K562 (cell line): ENCODE measurements around the gene TMC4. TPM values are rescaled to one million over a fixed set of nuclear protein-coding genes. Genes with fewer than 3 reads are reported as not detected.

Experiments used
- ARNT ChIP-seq, 2 experiments: fragments of 450-650 bp; IDR thresholded peaks; 2 replicates each; pipeline ENCODE4 v1.6.1; 2016; ENCODE audit warnings: mild to moderate bottlenecking in 1 of 2
- ATF6 ChIP-seq: sonication (generic); formaldehyde crosslinking; IDR thresholded peaks from 2 replicates; pipeline ENCODE4 v1.4.0; 2020; ENCODE audit warnings: mild to moderate bottlenecking, missing genetic modification reagents
- CXXC5 ChIP-seq: fragments of 250-450 bp; sonication (Bioruptor Pico); IDR thresholded peaks from 2 replicates; pipeline ENCODE4 v1.8.0; 2022; ENCODE audit warnings: inconsistent platforms, mild to moderate bottlenecking, moderate library complexity
- MYBL2 ChIP-seq, 2 experiments: fragments of 450-650 bp in 1 of 2; sonication (generic) in 1 of 2; formaldehyde crosslinking in 1 of 2; IDR thresholded peaks; 2 replicates each; pipeline versions ENCODE4 v1.6.1 to v1.8.1; 2017 to 2022; ENCODE audit warnings: borderline replicate concordance in 1 of 2, inconsistent platforms in 1 of 2, low read depth in 1 of 2, mild to moderate bottlenecking in 1 of 2, missing genetic modification reagents in 1 of 2, moderate library complexity in 1 of 2
- MYNN ChIP-seq, 2 experiments: sonication (generic); formaldehyde crosslinking in 1 of 2; IDR thresholded peaks; 2 replicates each; pipeline versions ENCODE4 v1.5.0 to v1.6.1; 2016 to 2020; ENCODE audit warnings: antibody characterized with exemption in 1 of 2, missing genetic modification reagents in 1 of 2
- NKRF ChIP-seq: fragments of 450-650 bp; IDR thresholded peaks from 2 replicates; pipeline ENCODE4 v1.6.1; 2016; ENCODE audit warnings: borderline replicate concordance
- PHF8 ChIP-seq: fragments of 200-600 bp; sonication (generic); IDR thresholded peaks from 2 replicates; pipeline ENCODE4 v1.6.1; 2012; ENCODE audit warnings: mixed run types, mild to moderate bottlenecking, inconsistent platforms, low read length, moderate library complexity, borderline replicate concordance
- PHTF2 ChIP-seq: fragments of 250-450 bp; sonication (Bioruptor Pico); IDR thresholded peaks from 2 replicates; pipeline ENCODE4 v1.5.0; 2021; ENCODE audit warnings: mild to moderate bottlenecking
- PYGO2 ChIP-seq: fragments of 450-650 bp; IDR thresholded peaks from 2 replicates; pipeline ENCODE4 v1.6.1; 2016; ENCODE audit warnings: mild to moderate bottlenecking, missing genetic modification characterization, moderate library complexity, missing compliant biosample characterization
- RNF2 ChIP-seq: sonication (generic); IDR thresholded peaks from 2 replicates; pipeline ENCODE4 v1.6.1; 2016
- ZNF318 ChIP-seq, 2 experiments: fragments of 450-650 bp; IDR thresholded peaks; 2 replicates each; pipeline ENCODE4 v1.6.1; 2016; ENCODE audit warnings: mild to moderate bottlenecking in 2 of 2, borderline replicate concordance in 1 of 2, low read depth in 1 of 2, moderate library complexity in 1 of 2
- polyA plus RNA-seq, 8 experiments: library from polyadenylated mRNA; depleted of rRNA in 4 of 8; stranded (reverse) in 5 of 8; unstranded in 3 of 8; fragments of >200 nt; fragmentation: Nextera tagmentation in 2 of 8; fragmentation: Illumina TruSeq in 1 of 8; extraction: Ambion mirVana in 2 of 8; extraction: Trizol in 1 of 8; gene quantifications; 2 replicates each; pipeline versions ENCODE4 v1.2.1 to v1.2.3, GENCODE V29; 2011 to 2014; ENCODE audit warnings: inconsistent platforms in 1 of 8, missing spikeins in 1 of 8
- total RNA-seq, 7 experiments: library from RNA; depleted of rRNA in 6 of 7; stranded (reverse); fragments of >200 nt in 6 of 7; fragmentation: Illumina TruSeq in 2 of 7; extraction: Trizol in 2 of 7; gene quantifications; 2 replicates each; pipeline versions ENCODE4 v1.2.1 to v1.2.3, GENCODE V29; 2011 to 2021; ENCODE audit warnings: low replicate concordance in 1 of 7

The TMC4 gene
- total and polyA plus RNA-seq, 9 of the 15 experiments (the other 6 are each of a cell fraction or from before 2014, with no cell fraction given): 0.12 to 0.79 (median 0.36) TPM; not detected in 2

GRCh38 chr19:54209811-54210494 lies 37.0 kb upstream of the TMC4 start (continued):
- TF ChIP-seq NKRF (no peak), ZNF318 (IDR thresholded peaks at IDR 0.05; ENCODE audit: borderline replicate concordance in 1 of 2, low read depth in 1 of 2) (no peak), PYGO2 (no peak), MYNN (IDR thresholded peaks at IDR 0.05) (peak; percentile 87), MYNN (CRISPR knock-in tag; IDR thresholded peaks at IDR 0.05) (no peak), ARNT (IDR thresholded peaks at IDR 0.05) (peak in 1 of 2 experiments; percentile 58; a peak in 2 of 4 replicates), PHF8 (no peak), MYBL2 (IDR thresholded peaks at IDR 0.05; ENCODE audit: low read depth) (no peak), MYBL2 (CRISPR knock-in tag; IDR thresholded peaks at IDR 0.05; ENCODE audit: borderline replicate concordance) (no peak), PHTF2 (no peak), CXXC5 (peak; percentile 45), ATF6 (CRISPR knock-in tag) (no peak), RNF2 (peak; percentile 55; the same call in 1 of the 2 replicates)
